T-helper 17 cell (primary cell): ENCODE data around the gene PLA2G4B. TPM values are rescaled to one million over a fixed set of nuclear protein-coding genes. Genes with fewer than 3 reads are reported as not detected.

Source experiments
- ATAC-seq: fragments of 150-1000 bp; cut with Tn5 transposase; 2 replicates; pipeline ENCODE4 v1.10.0; 2021; ENCODE audit warnings: mild to moderate bottlenecking, moderate library complexity
- DNase-seq, 3 donors: peaks; one replicate each; pipeline versions ENCODE4 v3.0.0 to v3.0.0-alpha.2; 2020 to 2021
- H3K9me3 ChIP-seq: one replicate; pipeline ENCODE4 v1.7.0; 2013; ENCODE audit warnings: low read length, mild to moderate bottlenecking; ENCODE audit not compliant: control insufficient read depth, poor library complexity, severe bottlenecking
- H3K27ac Mint-ChIP-seq: one replicate; pipeline ENCODE4 v1.8.0; 2022; ENCODE audit warnings: mild to moderate bottlenecking, moderate library complexity, mixed read lengths
- H3K27me3 Mint-ChIP-seq: one replicate; pipeline ENCODE4 v1.8.0; 2022; ENCODE audit warnings: mixed read lengths
- H3K36me3 Mint-ChIP-seq: one replicate; pipeline ENCODE4 v1.8.0; 2022; ENCODE audit warnings: low read depth, mixed read lengths
- H3K4me1 Mint-ChIP-seq: one replicate; pipeline ENCODE4 v1.8.0; 2022; ENCODE audit warnings: mild to moderate bottlenecking, mixed read lengths
- H3K4me3 Mint-ChIP-seq: one replicate; pipeline ENCODE4 v1.8.0; 2022; ENCODE audit warnings: mild to moderate bottlenecking, moderate library complexity, mixed read lengths
- total RNA-seq, 4 donors: library from RNA in 2 of 4; stranded (reverse) in 2 of 4; gene quantifications; one replicate each; pipeline ENCODE4 v1.2.3 and lab custom pipeline; 2022 to 2026

The PLA2G4B gene
- total RNA-seq, 2 donors from 2014 or later = 23.1 to 34.8 TPM

DNA sequence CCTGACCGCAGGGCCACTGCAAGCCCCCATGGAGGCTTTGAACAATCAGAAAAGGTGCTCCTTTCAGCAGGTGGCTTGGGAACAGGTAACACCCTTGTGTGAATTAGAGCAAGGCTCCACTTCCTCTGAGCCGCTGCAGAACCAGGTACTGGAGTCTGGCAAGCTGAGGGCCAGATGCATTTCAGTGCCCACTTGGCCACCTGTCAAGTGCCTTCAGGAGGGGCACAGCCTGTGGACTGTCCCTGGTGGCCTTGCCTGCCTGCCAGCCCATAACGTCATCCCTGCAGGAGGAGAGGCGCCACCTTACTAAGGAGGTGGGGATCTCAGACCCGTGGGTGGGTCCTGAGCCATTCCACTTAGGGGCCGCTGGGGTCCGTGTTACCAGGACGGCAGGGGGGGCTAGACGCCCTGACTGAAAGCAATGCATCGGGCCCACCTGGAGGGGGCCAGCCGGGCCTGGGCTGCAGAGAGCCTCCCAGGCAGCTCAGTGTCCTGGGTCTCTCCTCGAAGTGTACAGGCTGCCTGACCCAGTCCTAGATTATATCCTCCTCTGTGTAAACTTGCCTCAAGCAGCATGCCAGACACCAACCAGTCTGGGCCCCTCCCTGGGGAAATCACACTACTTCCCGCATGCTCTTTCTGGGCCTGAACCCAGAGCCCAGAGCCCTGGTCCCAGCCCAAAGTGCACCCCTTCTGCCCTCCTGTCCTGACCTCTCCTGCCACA lies 39.1 kb downstream of the PLA2G4B start:
- no peak for DNase-seq
- ATAC-seq = no peak
- H3K27me3 Mint-ChIP-seq = peaks cover 12% of the 10 kb centered on the region
- H3K4me1 Mint-ChIP-seq = peaks cover 13% of the 10 kb centered on the region
- no peak overlapping the region for H3K4me3 Mint-ChIP-seq
- H3K9me3 ChIP-seq = no peaks in the 10 kb centered on the region
- H3K36me3 Mint-ChIP-seq = peaks cover 4% of the 10 kb centered on the region
- H3K27ac Mint-ChIP-seq = no peak overlapping the region

GRCh38 chr15:41878355-41878699 lies 39.7 kb downstream of the PLA2G4B start:
- Mint-ChIP-seq H3K27ac (no peak overlapping the region), H3K4me3 (no peak overlapping the region), H3K27me3 (peaks cover 12% of the 10 kb centered on the region)

DNA sequence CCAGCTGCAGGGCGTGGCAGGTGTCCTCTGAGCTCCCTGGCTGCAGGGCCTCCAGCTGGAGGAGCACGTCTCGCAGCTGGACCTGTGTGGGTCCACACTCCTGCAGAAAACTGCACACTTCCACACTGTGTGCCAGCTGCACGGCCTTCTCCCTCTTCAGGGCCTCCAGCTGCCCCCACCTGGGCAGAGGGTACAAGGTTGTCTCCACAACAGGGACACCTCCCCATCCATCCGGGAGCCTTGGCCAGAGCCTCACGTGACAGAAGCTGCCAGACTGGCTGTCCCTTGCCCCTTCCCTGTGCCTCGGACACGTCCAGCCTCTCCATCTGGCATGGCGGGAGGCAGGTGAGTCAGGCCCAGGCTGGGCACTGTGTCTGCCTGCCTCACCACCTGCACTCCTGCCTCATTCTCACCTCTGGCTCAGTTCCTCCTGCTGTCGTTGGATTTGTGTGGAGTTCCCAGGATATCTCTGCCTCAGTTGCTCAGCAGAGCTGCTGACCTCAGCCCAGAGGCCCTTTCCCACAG lies 40.7 kb downstream of the PLA2G4B start:
- H3K27me3 Mint-ChIP-seq = peaks cover 12% of the 10 kb centered on the region
- no peak overlapping the region for H3K4me3 Mint-ChIP-seq
- DNase-seq = no peak
- H3K36me3 Mint-ChIP-seq = peaks cover 4% of the 10 kb centered on the region
- ATAC-seq = no peak
- H3K4me1 Mint-ChIP-seq = peaks cover 11% of the 10 kb centered on the region
- no peaks in the 10 kb centered on the region for H3K9me3 ChIP-seq
- peak overlapping the region; percentile 19 for H3K27ac Mint-ChIP-seq

More at GRCh38 chr15:41878355-41878699, 39.7 kb downstream of the PLA2G4B start:
- H3K36me3 Mint-ChIP-seq = peaks cover 4% of the 10 kb centered on the region
- H3K4me1 Mint-ChIP-seq = peaks cover 13% of the 10 kb centered on the region
- ATAC-seq (no peak), DNase-seq (no peak)
- H3K9me3 ChIP-seq = no peaks in the 10 kb centered on the region

GRCh38 chr15:41880156-41880877 lies 41.7 kb downstream of the PLA2G4B start:
- ATAC-seq (no peak), DNase-seq (no peak)
- peaks cover 12% of the 10 kb centered on the region for H3K4me1 Mint-ChIP-seq
- peaks cover 4% of the 10 kb centered on the region for H3K36me3 Mint-ChIP-seq
- H3K27ac Mint-ChIP-seq = peak overlapping the region; percentile 19
- peaks cover 12% of the 10 kb centered on the region for H3K27me3 Mint-ChIP-seq
- no peak overlapping the region for H3K4me3 Mint-ChIP-seq
- no peaks in the 10 kb centered on the region for H3K9me3 ChIP-seq

GRCh38 chr15:41881086-41881485 lies 42.4 kb downstream of the PLA2G4B start:
- Mint-ChIP-seq H3K27me3 (peaks cover 12% of the 10 kb centered on the region), H3K4me1 (peaks cover 10% of the 10 kb centered on the region), H3K27ac (peak overlapping the region; percentile 53), H3K4me3 (peak overlapping the region; percentile 80), H3K36me3 (peaks cover 4% of the 10 kb centered on the region)
- no peaks in the 10 kb centered on the region for H3K9me3 ChIP-seq
- ATAC-seq = no peak
- no peak for DNase-seq

- ATAC-seq = no peak
- Mint-ChIP-seq H3K27me3 (peaks cover 12% of the 10 kb centered on the region), H3K4me1 (peaks cover 10% of the 10 kb centered on the region), H3K4me3 (peak overlapping the region; percentile 80), H3K27ac (peak overlapping the region; percentile 53), H3K36me3 (peaks cover 4% of the 10 kb centered on the region)
- H3K9me3 ChIP-seq = no peaks in the 10 kb centered on the region
- DNase-seq = no peak
Measured at GRCh38 chr15:41881550-41881919, 42.9 kb downstream of the PLA2G4B start.

- Mint-ChIP-seq H3K4me1 (peaks cover 10% of the 10 kb centered on the region), H3K36me3 (peaks cover 4% of the 10 kb centered on the region), H3K27me3 (peaks cover 12% of the 10 kb centered on the region), H3K4me3 (peak overlapping the region; percentile 7), H3K27ac (no peak overlapping the region)
- ATAC-seq (peak; percentile 35), DNase-seq (no peak)
- H3K9me3 ChIP-seq = no peaks in the 10 kb centered on the region
Measured at GRCh38 chr15:41881920-41882688, 43.5 kb downstream of the PLA2G4B start.

DNA sequence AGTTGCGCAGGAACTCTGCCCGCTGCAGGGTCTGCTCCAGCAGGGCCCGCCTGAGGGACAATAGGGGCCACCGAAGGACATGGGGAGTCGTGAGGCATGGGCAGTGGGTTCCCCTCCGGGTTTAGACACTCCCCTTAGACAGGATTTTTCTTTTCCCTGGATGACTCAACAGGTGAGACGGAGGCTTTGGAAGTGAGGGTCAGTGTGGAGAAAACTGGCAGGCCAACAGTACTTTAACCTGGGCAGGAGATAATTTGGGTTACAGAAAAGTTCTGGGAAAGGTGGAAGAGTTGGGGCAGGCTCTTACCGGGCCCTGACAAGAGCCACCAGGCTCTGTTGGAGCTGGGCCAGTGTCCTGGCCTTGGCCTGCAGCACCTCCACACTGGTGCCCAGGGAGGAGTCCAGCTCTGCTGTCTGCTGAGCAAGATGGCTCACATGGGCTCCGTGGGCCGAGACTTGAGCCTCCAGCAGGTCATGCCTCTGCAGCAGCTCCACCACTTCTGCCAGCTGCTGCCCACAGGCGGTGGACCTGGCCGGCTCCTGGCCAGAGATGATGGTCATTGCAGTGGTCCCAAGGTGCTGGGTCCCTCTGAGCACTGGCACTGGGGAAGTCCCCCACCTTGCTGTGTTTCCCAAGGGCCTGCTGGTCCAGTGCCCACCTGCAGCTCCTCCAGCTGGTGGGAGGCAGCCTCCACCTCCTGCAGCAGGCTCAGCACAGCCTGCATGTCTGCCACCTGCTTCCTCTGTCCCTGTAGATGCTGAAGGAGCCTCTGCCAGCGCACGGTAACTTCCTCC lies 44.2 kb downstream of the PLA2G4B start:
- Mint-ChIP-seq H3K27ac (no peak overlapping the region), H3K27me3 (peaks cover 12% of the 10 kb centered on the region), H3K36me3 (peaks cover 4% of the 10 kb centered on the region), H3K4me3 (peak overlapping the region; percentile 31), H3K4me1 (peaks cover 12% of the 10 kb centered on the region)
- DNase-seq (no peak), ATAC-seq (no peak)
- H3K9me3 ChIP-seq = no peaks in the 10 kb centered on the region

- Mint-ChIP-seq H3K4me1 (peaks cover 12% of the 10 kb centered on the region), H3K4me3 (peak overlapping the region; percentile 31), H3K27ac (no peak overlapping the region), H3K36me3 (peaks cover 4% of the 10 kb centered on the region), H3K27me3 (peaks cover 12% of the 10 kb centered on the region)
- no peak for ATAC-seq
- H3K9me3 ChIP-seq = no peaks in the 10 kb centered on the region
- DNase-seq = no peak
Measured at GRCh38 chr15:41883484-41883825, 44.8 kb downstream of the PLA2G4B start.

- Mint-ChIP-seq H3K27ac (peak overlapping the region; percentile 67), H3K27me3 (peaks cover 12% of the 10 kb centered on the region), H3K4me1 (peaks cover 16% of the 10 kb centered on the region), H3K4me3 (peak overlapping the region; percentile 72), H3K36me3 (peaks cover 4% of the 10 kb centered on the region)
- ATAC-seq (no peak), DNase-seq (no peak)
- H3K9me3 ChIP-seq = no peaks in the 10 kb centered on the region
Measured at GRCh38 chr15:41884458-41884857, 45.8 kb downstream of the PLA2G4B start.

DNA sequence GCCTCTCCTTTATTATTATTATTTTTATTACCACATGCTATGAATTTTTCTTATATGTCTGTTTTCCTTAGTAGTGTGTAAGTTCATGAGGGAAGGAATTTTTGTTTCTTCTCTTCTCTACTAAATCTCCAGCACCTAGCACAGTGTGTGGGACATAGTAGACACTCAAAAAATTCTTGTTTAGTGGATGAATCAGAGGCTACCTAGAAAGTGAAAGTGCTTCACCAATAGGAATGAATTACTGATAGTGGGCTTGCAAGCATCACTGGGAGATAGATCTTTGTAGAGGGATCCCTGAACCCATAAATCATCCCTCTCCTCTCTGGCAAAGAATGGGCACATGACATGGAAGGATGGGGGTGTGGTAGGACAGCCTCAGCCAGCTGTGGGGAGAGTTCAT lies 46.7 kb downstream of the PLA2G4B start:
- H3K9me3 ChIP-seq = no peaks in the 10 kb centered on the region
- Mint-ChIP-seq H3K36me3 (peaks cover 4% of the 10 kb centered on the region), H3K27me3 (peaks cover 12% of the 10 kb centered on the region), H3K27ac (no peak overlapping the region), H3K4me1 (peaks cover 16% of the 10 kb centered on the region), H3K4me3 (no peak overlapping the region)
- ATAC-seq = no peak
- DNase-seq = no peak

DNA sequence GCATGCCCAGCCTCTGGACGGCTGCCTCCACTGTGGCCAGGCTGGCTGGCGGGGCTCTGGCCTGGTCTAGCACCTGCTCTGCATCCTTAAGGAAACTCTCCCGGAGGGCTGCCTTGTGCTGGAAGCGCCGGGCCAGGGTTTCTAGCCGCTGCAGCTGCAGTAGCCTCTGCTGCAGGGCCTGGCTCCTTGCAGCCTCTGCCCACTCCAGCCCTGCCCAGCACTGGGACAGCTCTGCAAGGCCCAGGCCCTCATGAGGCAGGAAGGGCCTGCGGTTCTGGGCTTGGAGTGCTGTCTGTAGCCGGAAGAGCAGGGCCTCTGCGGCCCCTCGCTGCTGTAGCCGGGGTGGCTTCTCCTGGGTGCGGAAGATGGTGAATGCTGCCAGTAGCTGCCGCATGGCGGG lies 47.2 kb downstream of the PLA2G4B start:
- no peak overlapping the region for H3K27ac Mint-ChIP-seq
- ATAC-seq = no peak

More for the DNA sequence above, 47.2 kb downstream of the PLA2G4B start:
- peaks cover 4% of the 10 kb centered on the region for H3K36me3 Mint-ChIP-seq
- H3K9me3 ChIP-seq = no peaks in the 10 kb centered on the region
- H3K4me1 Mint-ChIP-seq = peaks cover 12% of the 10 kb centered on the region
- H3K4me3 Mint-ChIP-seq = no peak overlapping the region
- DNase-seq = no peak
- peaks cover 8% of the 10 kb centered on the region for H3K27me3 Mint-ChIP-seq
